Small intestine (tissue), 7 donors: ENCODE data around the gene HMGXB3. TPM values are rescaled to one million over a fixed set of nuclear protein-coding genes. Genes with fewer than 3 reads are reported as not detected.

Experiments used
- DNase-seq, 2 donors: peaks; one replicate each; pipeline versions ENCODE4 v3.0.0 to v3.0.0-alpha.2; 2013
- FAIRE-seq: peaks from 2 replicates; lab custom pipeline; 2012; peaks lifted over from hg19 to GRCh38; lab: Jason Lieb, UNC
- H3K27ac ChIP-seq, 3 donors: one replicate each; pipeline ENCODE4 v1.5.1; 2013; ENCODE audit warnings: low read length in 2 of 3, mild to moderate bottlenecking in 2 of 3, control low read depth in 1 of 3, inconsistent platforms in 1 of 3, low read depth in 1 of 3, moderate library complexity in 1 of 3
- H3K27me3 ChIP-seq, 3 donors: one replicate each; pipeline ENCODE4 v1.6.1; 2013; ENCODE audit warnings: low read length in 3 of 3, inconsistent platforms in 1 of 3; ENCODE audit not compliant: control insufficient read depth in 3 of 3, insufficient read depth in 3 of 3
- H3K36me3 ChIP-seq, 3 donors: one replicate each; pipeline ENCODE4 v1.6.1; 2013; ENCODE audit warnings: low read length in 3 of 3, inconsistent platforms in 1 of 3, low read depth in 1 of 3, mild to moderate bottlenecking in 1 of 3, moderate library complexity in 1 of 3; ENCODE audit not compliant: control insufficient read depth in 3 of 3, insufficient read depth in 2 of 3
- H3K4me1 ChIP-seq, 3 donors: one replicate each; pipeline ENCODE4 v1.6.1; 2013; ENCODE audit warnings: low read length in 2 of 3, inconsistent platforms in 1 of 3, low read depth in 1 of 3, mild to moderate bottlenecking in 1 of 3, moderate library complexity in 1 of 3; ENCODE audit not compliant: control insufficient read depth in 3 of 3, insufficient read depth in 2 of 3
- H3K4me3 ChIP-seq, 3 donors: one replicate each; pipeline ENCODE4 v1.5.1; 2013; ENCODE audit warnings: low read length in 3 of 3, control low read depth in 1 of 3, inconsistent platforms in 1 of 3, low read depth in 1 of 3, mild to moderate bottlenecking in 1 of 3, moderate library complexity in 1 of 3
- H3K9me3 ChIP-seq, 2 donors: one replicate each; pipeline ENCODE4 v1.6.1; 2013; ENCODE audit warnings: low read depth in 1 of 2, low read length in 1 of 2; ENCODE audit not compliant: control insufficient read depth in 2 of 2, insufficient read depth in 1 of 2
- WGBS, 3 donors: extraction: QIAGEN DNeasy Blood & Tissue Kit; methylation state at CpG; one replicate each; pipeline ENCODE4 v1.1.7; 2013; 5-methylcytosine and 5-hydroxymethylcytosine counted together
- polyA plus RNA-seq, 4 donors: library from polyadenylated mRNA; stranded (reverse) in 3 of 4; unstranded in 1 of 4; fragments of 200-250 nt in 3 of 4; fragments of 120-200 nt in 1 of 4; gene quantifications; one replicate each; pipeline versions ENCODE4 v1.2.1 to v1.2.3, GENCODE V29; 2013
- donor health status: healthy with polysubstance abuse.
- donor health status: control.
- donor health status: control.
- donor health status: Bipolar disorder and iron deficiency.
- donor health status: healthy.

The HMGXB3 gene
- polyA plus RNA-seq, 4 donors: 8.1 to 35.1 (median 13.4) TPM

- Histone ChIP-seq H3K27me3 (no peaks in the 10 kb centered on the region), H3K27ac (no peak overlapping the region), H3K4me3 (no peak overlapping the region), H3K9me3 (no peaks in the 10 kb centered on the region), H3K36me3 (peaks cover 32 to 48% (median 39%) of the 10 kb centered on the region in 3 donors), H3K4me1 (no peaks in the 10 kb centered on the region)
- WGBS, 3 donors: 94 to 96% (median 96%) methylated on average over 4 of the region's 4 CpGs
- no peak for DNase-seq
- FAIRE-seq: no peak
These were observed 32.8 kb downstream of the HMGXB3 start for GRCh38 chr5:150033334-150033733.

GRCh38 chr5:150034662-150035061 is 34.1 kb downstream of the HMGXB3 start:
- no peaks in the 10 kb centered on the region for H3K9me3 ChIP-seq
- 77 to 93% (median 91%) methylated on average over 4 of the region's 4 CpGs for WGBS, 3 donors
- no peak for FAIRE-seq
- no peaks in the 10 kb centered on the region for H3K4me1 ChIP-seq
- no peaks in the 10 kb centered on the region for H3K27me3 ChIP-seq
- H3K4me3 ChIP-seq: no peak overlapping the region
- no peak for DNase-seq
- peaks cover 28 to 45% (median 41%) of the 10 kb centered on the region in 3 donors for H3K36me3 ChIP-seq
- no peak overlapping the region for H3K27ac ChIP-seq

- 78 to 80% (median 80%) methylated on average over 7 of the region's 7 CpGs for WGBS, 3 donors
- H3K36me3 ChIP-seq: peaks cover 29 to 43% (median 43%) of the 10 kb centered on the region in 3 donors
These were observed 34.8 kb downstream of the HMGXB3 start for GRCh38 chr5:150035139-150035895.

GRCh38 chr5:150036513-150036912 is 36.0 kb downstream of the HMGXB3 start:
- Histone ChIP-seq H3K4me3 (no peak overlapping the region), H3K36me3 (peaks cover 30 to 46% (median 44%) of the 10 kb centered on the region in 3 donors), H3K27ac (no peak overlapping the region), H3K4me1 (no peaks in the 10 kb centered on the region), H3K9me3 (no peaks in the 10 kb centered on the region), H3K27me3 (no peaks in the 10 kb centered on the region)
- 83 to 91% (median 88%) methylated on average over 9 of the region's 9 CpGs for WGBS, 3 donors
- FAIRE-seq (no peak), DNase-seq (no peak)

More at GRCh38 chr5:150035139-150035895, 34.8 kb downstream of the HMGXB3 start:
- Histone ChIP-seq H3K9me3 (no peaks in the 10 kb centered on the region), H3K4me1 (no peaks in the 10 kb centered on the region), H3K27ac (no peak overlapping the region), H3K27me3 (no peaks in the 10 kb centered on the region), H3K4me3 (no peak overlapping the region)
- DNase-seq: no peak
- FAIRE-seq: no peak

GRCh38 chr5:150038547-150038946 is 38.0 kb downstream of the HMGXB3 start:
- FAIRE-seq: no peak
- WGBS, 3 donors: 80 to 92% (median 88%) methylated on average over 2 of the region's 2 CpGs
- Histone ChIP-seq H3K4me1 (peaks cover 0 to under 1% (median 0%) of the 10 kb centered on the region in 3 donors), H3K4me3 (no peak overlapping the region), H3K27me3 (no peaks in the 10 kb centered on the region), H3K9me3 (no peaks in the 10 kb centered on the region), H3K36me3 (peaks cover 31 to 42% (median 32%) of the 10 kb centered on the region in 3 donors), H3K27ac (no peak overlapping the region)
- DNase-seq: no peak

GRCh38 chr5:150042459-150042858 is 41.9 kb downstream of the HMGXB3 start:
- DNase-seq: no peak
- no peak for FAIRE-seq
- Histone ChIP-seq H3K9me3 (no peaks in the 10 kb centered on the region), H3K27ac (no peak overlapping the region), H3K4me1 (peaks cover 3 to 10% (median 6%) of the 10 kb centered on the region in 3 donors), H3K4me3 (no peak overlapping the region), H3K36me3 (peaks cover 21 to 53% (median 22%) of the 10 kb centered on the region in 3 donors), H3K27me3 (no peaks in the 10 kb centered on the region)
- WGBS, 3 donors: 85 to 98% (median 98%) methylated on average over 3 of the region's 3 CpGs

- Histone ChIP-seq H3K27me3 (no peaks in the 10 kb centered on the region), H3K4me1 (peaks cover 3 to 10% (median 6%) of the 10 kb centered on the region in 3 donors), H3K27ac (peak overlapping the region in 2 of 3 donors; percentile 47 to 48), H3K4me3 (no peak overlapping the region), H3K9me3 (no peaks in the 10 kb centered on the region), H3K36me3 (peaks cover 25 to 63% (median 26%) of the 10 kb centered on the region in 3 donors)
- 34 to 47% (median 37%) methylated on average over 4 of the region's 4 CpGs for WGBS, 3 donors
- peak; percentile 68 to 90 for DNase-seq
- FAIRE-seq: no peak
These were observed 43.3 kb downstream of the HMGXB3 start for GRCh38 chr5:150043657-150044328.

- peaks cover 30 to 68% (median 31%) of the 10 kb centered on the region in 3 donors for H3K36me3 ChIP-seq
- no peak overlapping the region for H3K4me3 ChIP-seq
- FAIRE-seq (no peak), DNase-seq (no peak)
- H3K9me3 ChIP-seq: no peaks in the 10 kb centered on the region
- peak overlapping the region in 1 of 3 donors; percentile 47 for H3K27ac ChIP-seq
- peaks cover 3 to 10% (median 6%) of the 10 kb centered on the region in 3 donors for H3K4me1 ChIP-seq
- no peaks in the 10 kb centered on the region for H3K27me3 ChIP-seq
These were observed 43.8 kb downstream of the HMGXB3 start for GRCh38 chr5:150044329-150044681.
